Right renal pelvis (tissue), 4 donors: ENCODE measurements around the gene AREL1. TPM values are rescaled to one million over a fixed set of nuclear protein-coding genes. Genes with fewer than 3 reads are reported as not detected.

Experiments used
- DNase-seq, 4 donors: peaks; one replicate each; pipeline ENCODE4 v3.0.0-alpha.2; 2013; ENCODE audit warnings: low read depth in 4 of 4, low spot score in 3 of 4, missing footprints in 1 of 4
- polyA plus RNA-seq, 4 donors: library from polyadenylated mRNA; unstranded; fragments of 120-200 nt; gene quantifications; one replicate each; pipeline ENCODE4 v1.2.1, GENCODE V29; 2013; ENCODE audit not compliant: insufficient read length in 4 of 4

Gene AREL1
- polyA plus RNA-seq, 4 donors = 32.7 to 40.1 (median 37.6) TPM

GRCh38 chr14:74661726-74662450 lies 51.0 kb downstream of the AREL1 start:
- DNase-seq = no peak

DNA sequence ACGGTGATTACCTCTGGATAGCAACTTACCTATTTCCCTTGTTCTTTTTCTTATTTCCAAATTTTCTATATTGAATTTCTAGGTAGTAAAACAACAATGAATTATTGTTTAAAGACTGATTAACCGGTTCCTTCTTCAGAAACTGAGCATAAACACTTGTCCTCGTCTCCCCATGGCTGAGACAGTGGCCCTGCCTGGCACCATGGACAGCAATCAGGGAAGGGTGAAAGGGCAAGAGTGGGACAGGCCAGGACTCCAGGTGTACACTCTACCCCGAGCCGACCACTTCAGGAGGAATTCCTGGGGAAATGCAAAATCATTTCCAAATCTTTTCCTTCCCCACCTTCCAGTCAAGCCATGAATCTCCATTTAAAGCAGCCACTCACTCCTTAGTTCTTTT lies 52.0 kb downstream of the AREL1 start:
- DNase-seq = no peak

- no peak for DNase-seq
These were observed 52.7 kb downstream of the AREL1 start for GRCh38 chr14:74660167-74660566.

DNA sequence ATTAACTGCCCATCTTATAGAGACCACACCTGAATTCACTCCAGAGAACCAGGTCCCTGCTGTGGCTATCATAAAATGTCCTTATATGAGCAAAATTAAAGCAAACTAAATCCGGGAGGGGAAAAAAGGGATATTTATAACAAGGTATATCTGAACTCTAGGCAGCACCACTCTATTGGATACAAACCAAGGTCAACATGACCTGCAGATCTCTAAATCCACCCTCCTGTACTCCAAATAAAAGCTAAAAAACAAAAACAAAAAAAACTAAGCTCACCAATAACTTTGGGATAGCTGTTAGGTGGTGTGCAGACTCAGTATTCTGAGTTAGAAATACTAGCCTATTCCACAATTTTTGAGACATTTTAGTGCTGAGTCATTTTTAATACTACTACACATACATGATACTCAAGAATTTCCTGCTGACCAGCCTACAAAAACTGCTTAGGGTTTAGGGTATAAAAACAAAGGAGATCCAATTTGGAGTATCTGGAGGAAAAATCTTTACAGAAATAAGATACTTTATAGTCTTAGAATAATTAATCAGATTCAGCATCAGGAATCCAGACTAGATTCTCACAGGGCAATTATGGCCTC lies 54.2 kb downstream of the AREL1 start:
- DNase-seq = no peak

DNA sequence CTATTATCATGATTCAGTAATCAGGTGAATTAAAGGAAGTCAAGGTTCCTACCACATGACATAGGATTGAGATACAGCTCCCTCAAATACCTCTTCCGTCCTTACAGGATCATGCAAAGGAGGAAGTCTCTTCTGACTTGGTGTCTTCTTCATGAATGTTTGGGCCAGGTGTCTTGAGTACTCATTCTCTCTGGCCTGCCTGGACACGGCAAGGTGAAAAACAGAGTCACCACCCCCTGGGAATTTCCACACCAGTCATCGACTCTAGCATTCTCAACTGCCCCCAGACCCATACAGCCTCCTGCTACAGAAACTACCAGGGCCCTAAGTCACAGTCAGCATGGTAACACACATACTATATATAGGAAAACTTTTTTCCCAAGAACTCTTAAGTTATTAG lies 55.9 kb downstream of the AREL1 start:
- DNase-seq = no peak

GRCh38 chr14:74655599-74656395 lies 57.1 kb downstream of the AREL1 start:
- no peak for DNase-seq

- DNase-seq = no peak
These were observed 57.9 kb downstream of the AREL1 start for GRCh38 chr14:74654931-74655330.

- DNase-seq = no peak
These were observed 59.3 kb downstream of the AREL1 start for GRCh38 chr14:74653386-74654138.

DNA sequence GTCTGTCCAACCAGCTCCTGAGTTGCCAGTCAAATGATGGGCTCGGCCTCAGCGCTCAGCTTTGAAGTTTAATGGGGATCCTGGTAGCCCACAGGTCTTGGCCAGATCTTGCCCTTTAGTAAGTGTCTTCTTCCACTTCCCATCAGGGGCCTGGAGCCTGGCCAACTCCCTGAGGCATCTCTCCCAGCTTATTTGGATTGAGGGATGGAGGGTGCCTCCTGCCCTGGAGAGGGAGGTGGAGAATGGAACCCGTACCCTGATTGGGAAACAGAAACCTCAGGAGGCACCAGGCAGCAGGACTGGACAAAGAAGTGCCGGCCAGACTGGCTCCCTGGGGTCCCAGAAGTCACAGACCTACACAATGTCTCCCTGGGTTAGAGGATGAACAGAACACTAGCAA lies 60.3 kb downstream of the AREL1 start:
- no peak for DNase-seq

GRCh38 chr14:74650927-74651686 lies 61.8 kb downstream of the AREL1 start:
- DNase-seq = no peak

DNA sequence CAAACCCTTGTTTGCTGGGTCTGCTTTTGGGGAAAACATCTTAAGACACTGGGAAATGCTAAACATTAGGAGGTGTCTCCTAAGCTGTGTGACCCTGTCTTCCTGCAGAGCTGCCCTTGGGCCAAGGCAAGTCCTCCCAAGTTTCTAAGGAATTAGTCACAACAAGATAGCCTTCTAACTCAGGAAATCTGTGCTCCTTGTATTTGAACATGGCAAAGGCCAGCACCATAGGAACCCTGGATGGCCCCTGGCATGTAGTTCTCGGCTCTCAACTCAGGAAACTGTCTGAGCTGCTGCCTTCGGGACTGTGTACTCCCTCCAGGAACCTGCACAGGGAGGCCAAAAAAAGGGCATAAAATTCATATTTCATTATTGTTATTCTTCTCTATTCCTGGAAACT lies 63.2 kb downstream of the AREL1 start:
- no peak for DNase-seq

GRCh38 chr14:74649167-74649566 lies 63.7 kb downstream of the AREL1 start:
- DNase-seq = no peak

DNA sequence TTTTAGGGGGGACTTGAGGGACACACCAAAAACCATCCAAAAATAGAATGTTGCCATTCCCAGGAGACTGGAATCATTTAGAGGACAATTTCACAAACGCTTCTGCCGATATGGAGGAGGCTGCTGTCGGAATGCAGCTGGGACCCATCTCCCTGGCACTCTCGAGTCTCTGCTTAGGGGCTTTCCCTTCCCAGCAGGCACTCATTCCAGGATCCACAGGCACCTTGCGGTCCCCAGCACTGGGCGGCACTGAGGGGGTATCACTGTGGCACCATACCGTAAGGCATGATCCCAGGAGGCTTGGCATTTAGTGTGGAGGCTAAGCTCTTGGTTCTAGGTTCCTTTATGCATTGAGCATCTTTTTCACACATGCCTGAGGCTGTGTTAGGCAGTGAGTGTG lies 64.3 kb downstream of the AREL1 start:
- no peak for DNase-seq

DNA sequence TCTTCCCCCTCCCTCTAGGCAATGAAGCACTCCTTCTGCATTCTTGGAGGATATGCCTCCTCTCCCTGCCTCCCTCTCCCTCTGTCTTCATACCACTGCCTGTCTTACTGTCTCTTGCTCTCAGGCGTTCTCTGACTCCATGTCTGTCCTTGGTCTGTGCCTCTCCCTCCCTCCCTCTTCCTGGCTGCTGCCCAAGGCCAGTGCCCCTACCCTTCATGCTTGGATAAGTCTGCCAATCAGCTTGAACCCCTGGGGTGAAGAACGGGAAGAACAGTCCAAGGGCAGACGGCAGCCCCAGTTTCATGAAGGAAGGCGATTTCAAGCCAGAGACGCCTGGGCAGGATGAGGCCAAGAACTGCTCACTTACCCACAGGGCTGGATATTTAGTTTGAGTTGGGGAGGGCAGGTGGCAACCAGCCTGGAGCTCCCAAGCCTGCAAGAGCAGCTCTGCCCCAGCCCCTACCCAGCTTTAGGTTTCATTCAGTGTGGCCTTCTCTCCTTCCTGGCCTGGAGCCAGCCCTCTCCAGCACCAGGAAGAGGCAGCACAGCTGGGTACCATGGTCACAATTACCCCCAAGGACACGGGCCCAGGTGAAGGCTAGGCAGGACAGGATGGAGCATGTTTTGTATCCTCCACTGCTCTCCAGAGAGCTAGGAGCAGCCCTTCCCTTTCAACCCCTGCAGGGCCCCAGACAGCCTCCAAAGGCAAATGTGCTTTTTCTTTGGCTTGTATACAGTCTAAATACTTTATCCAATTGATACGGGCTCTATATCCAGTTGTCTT lies 65.0 kb downstream of the AREL1 start:
- no peak for DNase-seq

DNA sequence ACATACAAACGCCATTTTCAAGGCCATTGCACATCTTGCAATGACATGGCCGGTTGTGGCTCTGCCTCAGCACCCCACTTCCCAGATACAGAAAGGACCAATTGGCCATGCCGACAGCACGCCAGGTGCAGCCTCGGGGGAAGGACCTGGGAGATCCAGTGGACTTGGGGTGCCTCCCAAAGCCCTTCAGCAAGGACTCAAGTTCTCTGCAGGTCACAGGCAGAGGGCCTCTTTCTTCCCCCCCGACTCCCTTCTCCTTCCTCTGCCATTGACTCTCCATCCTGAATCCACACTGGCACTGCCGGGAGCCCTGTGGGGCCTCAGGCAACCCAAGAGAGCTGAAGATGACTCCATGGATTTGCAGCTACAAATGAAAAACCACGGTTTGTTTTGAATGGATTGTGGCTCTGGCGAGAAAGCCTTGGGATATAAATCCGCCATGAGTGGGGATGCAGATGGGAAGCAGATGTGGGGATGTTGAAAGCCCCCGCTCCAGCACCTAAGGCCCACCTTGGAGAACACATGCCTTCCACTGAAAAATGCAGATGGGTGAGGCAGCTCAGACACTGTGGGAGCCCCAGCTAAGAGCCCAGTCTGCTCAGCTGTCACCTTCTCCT lies 65.7 kb downstream of the AREL1 start:
- DNase-seq = no peak

- no peak for DNase-seq
These were observed 67.0 kb downstream of the AREL1 start for GRCh38 chr14:74645756-74646470.

- no peak for DNase-seq
These were observed 67.6 kb downstream of the AREL1 start for GRCh38 chr14:74645244-74645643.

GRCh38 chr14:74641601-74642391 lies 71.1 kb downstream of the AREL1 start:
- no peak for DNase-seq
